ENCODE results near the gene PSMD2.

- TF ChIP-seq POLR2A (IDR thresholded peaks at IDR 0.05; ENCODE audit: low read length) (no peak), GATA1 (IDR thresholded peaks at IDR 0.05; ENCODE audit: low read depth, low read length) (no peak)
Observed at GRCh38 chr3:184299488-184300377, 692 bp downstream of the PSMD2 start.
